GM23338 (cell line): Measurements from ENCODE around the gene SETBP1.

Experiments
- CREB1 ChIP-seq: fragments of 250-450 bp; sonication (Bioruptor Pico); IDR thresholded peaks from 2 replicates; pipeline ENCODE4 v1.5.0; 2020; ENCODE audit warnings: low read depth, mild to moderate bottlenecking, moderate library complexity
- POLR2AphosphoS5 ChIP-seq: IDR thresholded peaks from 2 replicates; pipeline ENCODE4 v1.6.1; 2016; ENCODE audit warnings: antibody characterized with exemption, low read depth
- REST ChIP-seq: IDR thresholded peaks from one replicate; pipeline ENCODE4 v1.6.1; 2018; ENCODE audit warnings: antibody characterized with exemption; ENCODE audit not compliant: unreplicated experiment
- TF ChIP-seq, protein P1 (sequence below), 2 experiments: fragments of 200-600 bp in 1 of 2; sonication (generic) in 1 of 2; conservative IDR thresholded peaks; 2 replicates each; pipeline versions ENCODE4 v1.5.1 to v1.6.1; 2016 to 2017; ENCODE audit warnings: antibody characterized with exemption in 2 of 2, low read depth in 2 of 2, mild to moderate bottlenecking in 2 of 2, moderate library complexity in 1 of 2

- TF ChIP-seq, protein P1, sequence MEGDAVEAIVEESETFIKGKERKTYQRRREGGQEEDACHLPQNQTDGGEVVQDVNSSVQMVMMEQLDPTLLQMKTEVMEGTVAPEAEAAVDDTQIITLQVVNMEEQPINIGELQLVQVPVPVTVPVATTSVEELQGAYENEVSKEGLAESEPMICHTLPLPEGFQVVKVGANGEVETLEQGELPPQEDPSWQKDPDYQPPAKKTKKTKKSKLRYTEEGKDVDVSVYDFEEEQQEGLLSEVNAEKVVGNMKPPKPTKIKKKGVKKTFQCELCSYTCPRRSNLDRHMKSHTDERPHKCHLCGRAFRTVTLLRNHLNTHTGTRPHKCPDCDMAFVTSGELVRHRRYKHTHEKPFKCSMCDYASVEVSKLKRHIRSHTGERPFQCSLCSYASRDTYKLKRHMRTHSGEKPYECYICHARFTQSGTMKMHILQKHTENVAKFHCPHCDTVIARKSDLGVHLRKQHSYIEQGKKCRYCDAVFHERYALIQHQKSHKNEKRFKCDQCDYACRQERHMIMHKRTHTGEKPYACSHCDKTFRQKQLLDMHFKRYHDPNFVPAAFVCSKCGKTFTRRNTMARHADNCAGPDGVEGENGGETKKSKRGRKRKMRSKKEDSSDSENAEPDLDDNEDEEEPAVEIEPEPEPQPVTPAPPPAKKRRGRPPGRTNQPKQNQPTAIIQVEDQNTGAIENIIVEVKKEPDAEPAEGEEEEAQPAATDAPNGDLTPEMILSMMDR (conservative IDR thresholded peaks at IDR 0.05; ENCODE audit: low read depth in 2 of 2), result no peak
- TF ChIP-seq REST (no peak), POLR2AphosphoS5 (no peak), CREB1 (no peak)
Observed at GRCh38 chr18:44804033-44804432, 123.3 kb downstream of the SETBP1 start.
